Cardiac muscle cell (in vitro differentiated cells and primary cell): ENCODE measurements around the gene CRHBP. TPM values are rescaled to one million over a fixed set of nuclear protein-coding genes. Genes with fewer than 3 reads are reported as not detected.
"Not testable (repeated sequence)": the region's sequence is repeated elsewhere in the genome, so short reads cannot be mapped to it uniquely, and the experiment has no call there.

Experiments
- DNase-seq, 2 donors: peaks; one replicate each; pipeline versions ENCODE4 v3.0.0 to v3.0.0-alpha.2; 2010 to 2017; ENCODE audit warnings: low read depth in 1 of 2, low spot score in 1 of 2
- H3K27ac ChIP-seq: fragments of 200-600 bp; sonication (generic); 2 replicates; pipeline ENCODE4 v1.5.1; 2016
- H3K27me3 ChIP-seq: fragments of 200-600 bp; sonication (generic); 2 replicates; pipeline ENCODE4 v1.6.0; 2016; ENCODE audit warnings: control low read depth
- H3K36me3 ChIP-seq: fragments of 200-600 bp; sonication (generic); 2 replicates; pipeline ENCODE4 v1.5.1; 2016; ENCODE audit warnings: control low read depth
- H3K4me1 ChIP-seq: fragments of 200-600 bp; sonication (generic); 2 replicates; pipeline ENCODE4 v1.8.1; 2017; ENCODE audit warnings: low read depth, mild to moderate bottlenecking, mixed run types
- H3K4me3 ChIP-seq: fragments of 200-600 bp; sonication (generic); 2 replicates; pipeline ENCODE4 v1.5.1; 2016; ENCODE audit warnings: mild to moderate bottlenecking
- H3K9me3 ChIP-seq: fragments of 200-600 bp; sonication (generic); 2 replicates; pipeline ENCODE4 v1.5.1; 2017; ENCODE audit warnings: low read depth, mild to moderate bottlenecking, control low read depth
- CTCF ChIP-seq: IDR thresholded peaks from 2 replicates; pipeline ENCODE4 v1.5.1; 2012; ENCODE audit warnings: low read depth, mild to moderate bottlenecking, low read length
- polyA plus RNA-seq: library from polyadenylated mRNA; unstranded; fragments of >200 nt; fragmentation: Nextera tagmentation; extraction: Ambion mirVana; gene quantifications from 2 replicates; pipeline ENCODE4 v1.2.1, GENCODE V29; 2016
- total RNA-seq: library from RNA; depleted of rRNA; stranded (reverse); fragments of >200 nt; gene quantifications from 2 replicates; pipeline ENCODE4 v1.2.3, GENCODE V29; 2016

CRHBP gene, protein sequence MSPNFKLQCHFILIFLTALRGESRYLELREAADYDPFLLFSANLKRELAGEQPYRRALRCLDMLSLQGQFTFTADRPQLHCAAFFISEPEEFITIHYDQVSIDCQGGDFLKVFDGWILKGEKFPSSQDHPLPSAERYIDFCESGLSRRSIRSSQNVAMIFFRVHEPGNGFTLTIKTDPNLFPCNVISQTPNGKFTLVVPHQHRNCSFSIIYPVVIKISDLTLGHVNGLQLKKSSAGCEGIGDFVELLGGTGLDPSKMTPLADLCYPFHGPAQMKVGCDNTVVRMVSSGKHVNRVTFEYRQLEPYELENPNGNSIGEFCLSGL
- total RNA-seq = 13.0 and 24.6 TPM in 2 replicates
- polyA plus RNA-seq = 6.8 and 22.1 TPM in 2 replicates

- Histone ChIP-seq H3K36me3 (no peaks in the 10 kb centered on the region), H3K4me3 (peak within 1 kb of the TSS; percentile 43), H3K27ac (no peak within 1 kb of the TSS), H3K4me1 (no peaks in the 10 kb centered on the region), H3K9me3 (no peaks in the 10 kb centered on the region), H3K27me3 (peaks cover 53% of the 10 kb centered on the region)
- no peak for DNase-seq
- no peak for TF ChIP-seq CTCF
Measured at GRCh38 chr5:76952795-76953536, at the start of gene CRHBP. Gene CRHBP, plus strand, starts transcription at chr5:76953045. Its CDS starts 90 bp downstream, at chr5:76953135.

DNA sequence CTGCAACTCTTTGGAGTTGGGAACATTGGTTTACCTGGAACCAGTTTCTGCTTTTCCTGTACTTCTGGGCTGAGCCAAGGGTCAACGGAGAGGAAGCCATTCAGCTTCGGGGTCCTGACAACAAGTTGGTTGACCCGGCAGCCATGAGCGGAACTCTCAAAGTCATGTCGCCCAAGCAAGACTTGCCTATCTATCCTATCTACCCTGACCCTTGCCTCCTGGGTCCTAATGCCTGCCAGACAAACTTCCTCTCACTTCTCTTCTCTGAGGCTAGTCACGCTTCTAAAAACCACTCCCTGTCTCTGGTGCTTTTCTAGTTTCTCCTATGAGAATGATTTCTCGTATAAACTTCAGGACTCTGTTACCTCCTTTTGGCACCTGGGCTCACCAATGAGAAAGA, 44.7 kb upstream of the CRHBP start:
- H3K27me3 ChIP-seq = no peaks in the 10 kb centered on the region
- H3K4me3 ChIP-seq = no peak overlapping the region
- H3K36me3 ChIP-seq = no peaks in the 10 kb centered on the region
- no peak overlapping the region for H3K27ac ChIP-seq
- H3K9me3 ChIP-seq = no peaks in the 10 kb centered on the region
- DNase-seq = no peak
- H3K4me1 ChIP-seq = no peaks in the 10 kb centered on the region
- no peak for TF ChIP-seq CTCF

DNA sequence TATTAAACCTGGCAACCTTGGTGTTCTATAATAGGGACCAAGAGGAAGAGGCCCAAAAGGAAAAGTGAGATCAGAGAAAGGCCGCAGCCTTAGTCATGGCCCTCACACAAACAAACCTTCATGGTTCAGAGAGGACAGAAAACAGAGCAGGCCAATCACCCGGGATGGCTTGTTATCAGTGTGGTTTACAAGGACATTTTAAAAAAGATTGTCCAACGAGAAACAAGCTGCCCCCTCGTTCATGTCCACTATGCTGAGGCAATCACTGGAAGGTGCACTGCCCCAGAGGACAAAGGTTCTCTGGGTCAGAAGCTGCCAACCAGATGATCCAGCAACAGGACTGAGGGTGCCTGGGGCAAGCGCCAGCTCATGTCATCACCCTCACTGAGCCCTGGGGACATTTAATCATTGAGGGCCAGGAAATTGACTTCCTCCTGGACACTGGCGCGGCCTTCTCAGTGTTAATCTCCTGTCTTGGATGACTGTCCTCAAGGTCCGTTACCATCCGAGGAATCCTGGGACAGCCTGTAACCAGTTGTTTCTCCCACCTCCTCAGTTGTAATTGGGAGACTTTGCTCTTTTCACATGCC, 42.4 kb upstream of the CRHBP start:
- H3K4me3 ChIP-seq, H3K27me3 ChIP-seq, DNase-seq, H3K27ac ChIP-seq, H3K36me3 ChIP-seq, H3K9me3 ChIP-seq, H3K4me1 ChIP-seq: not testable (repeated sequence)

- H3K36me3 ChIP-seq, DNase-seq, H3K27ac ChIP-seq, H3K4me1 ChIP-seq, H3K9me3 ChIP-seq, H3K27me3 ChIP-seq, H3K4me3 ChIP-seq: not testable (repeated sequence)
Measured at GRCh38 chr5:76914671-76915070, 38.2 kb upstream of the CRHBP start.

DNA sequence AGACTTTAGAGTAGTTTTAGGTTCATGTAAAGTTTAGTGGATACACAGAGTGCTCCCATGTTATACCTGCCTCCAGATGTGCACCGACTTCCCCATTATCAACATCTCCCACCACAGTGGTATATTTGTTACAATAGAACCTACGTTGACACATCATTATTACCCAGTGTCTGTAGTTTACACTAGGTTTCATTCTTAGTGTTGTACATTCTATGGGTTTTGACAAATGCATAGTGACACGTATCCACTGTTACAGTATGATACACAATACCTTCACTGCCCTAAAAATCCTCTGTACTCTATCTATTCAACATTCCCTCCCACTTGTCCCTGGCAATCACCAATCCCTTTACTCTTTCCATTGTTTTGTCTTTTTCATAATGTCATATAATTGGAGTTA, 34.3 kb upstream of the CRHBP start:
- no peak for TF ChIP-seq CTCF
- Histone ChIP-seq H3K9me3 (no peaks in the 10 kb centered on the region), H3K4me1 (no peaks in the 10 kb centered on the region), H3K27ac (no peak overlapping the region), H3K4me3 (no peak overlapping the region), H3K27me3 (no peaks in the 10 kb centered on the region), H3K36me3 (no peaks in the 10 kb centered on the region)
- DNase-seq = no peak

DNA sequence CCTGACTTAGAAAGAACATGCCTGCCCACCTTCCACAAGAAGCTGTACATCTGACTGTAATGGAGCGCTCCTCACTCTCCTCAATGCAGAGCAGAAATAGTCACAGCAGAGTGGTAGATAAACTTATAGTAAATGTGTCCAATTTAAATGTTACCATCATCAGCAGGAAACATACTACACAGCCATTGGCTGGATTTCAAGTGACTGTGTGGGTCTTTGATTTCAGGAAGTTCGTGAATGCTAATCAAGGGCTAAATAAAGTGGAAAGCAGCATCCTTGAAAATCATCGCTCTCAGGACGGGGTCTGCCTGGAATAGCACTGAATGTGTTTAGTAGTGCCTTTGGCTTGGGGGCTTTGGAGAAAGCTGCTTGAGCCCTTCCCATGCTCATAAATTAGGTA, 32.4 kb upstream of the CRHBP start:
- Histone ChIP-seq H3K4me1 (no peaks in the 10 kb centered on the region), H3K27ac (no peak overlapping the region), H3K9me3 (no peaks in the 10 kb centered on the region), H3K4me3 (no peak overlapping the region), H3K27me3 (no peaks in the 10 kb centered on the region), H3K36me3 (no peaks in the 10 kb centered on the region)
- TF ChIP-seq CTCF = no peak
- DNase-seq = no peak
